ENCODE results near the gene MALSU1.

The MALSU1 gene

DNA sequence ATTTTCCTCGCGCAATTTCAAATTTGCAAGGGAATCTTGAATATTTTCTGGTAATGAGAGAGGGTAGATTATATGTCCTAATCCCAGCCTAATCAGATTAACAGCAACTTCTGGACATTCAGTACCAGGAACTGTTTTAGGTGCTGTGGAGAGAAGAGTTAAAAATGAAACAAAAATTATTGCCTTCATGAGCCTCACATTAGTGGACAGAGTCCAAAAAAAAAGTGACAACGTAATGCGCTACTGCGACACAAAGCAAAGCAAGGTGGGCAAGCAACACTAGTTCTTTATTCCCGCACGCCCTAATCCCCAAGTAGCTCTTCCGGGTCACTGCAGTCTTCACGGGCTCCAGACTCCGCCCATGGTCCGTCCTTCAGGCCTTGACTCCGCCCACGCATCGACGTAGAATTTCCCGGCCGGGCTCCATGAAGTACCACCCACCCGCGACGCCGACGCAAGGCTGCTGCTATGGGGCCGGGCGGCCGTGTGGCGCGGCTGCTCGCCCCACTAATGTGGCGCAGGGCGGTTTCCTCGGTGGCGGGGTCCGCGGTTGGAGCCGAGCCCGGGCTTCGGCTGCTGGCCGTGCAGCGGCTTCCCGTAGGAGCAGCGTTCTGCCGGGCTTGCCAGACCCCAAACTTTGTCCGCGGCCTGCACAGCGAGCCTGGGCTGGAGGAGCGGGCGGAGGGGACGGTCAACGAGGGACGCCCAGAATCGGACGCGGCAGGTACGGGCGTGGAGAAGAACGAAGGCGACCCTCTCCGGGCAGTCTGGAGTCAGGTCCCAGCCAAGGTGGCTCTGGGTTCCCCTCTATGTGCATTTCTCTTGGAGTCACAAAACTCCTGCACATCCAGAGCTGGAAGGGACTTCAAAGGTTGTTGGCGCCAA is at the start of gene MALSU1:
MALSU1 (plus strand) TSS at position 455 of the 885 bp plus-strand sequence; CDS start at position 469, 14 bp downstream.
- peak within 1 kb of the TSS; percentile 93 for H3K27ac ChIP-seq
- peak; percentile 97 for DNase-seq
- peak within 1 kb of the TSS; percentile 97 for H3K4me3 ChIP-seq (ENCODE audit: low read depth, low read length)
- H3K36me3 ChIP-seq, result peaks cover 40% of the 10 kb centered on the region
- no peaks in the 10 kb centered on the region for H3K27me3 ChIP-seq (ENCODE audit: insufficient read depth, low read depth, severe bottlenecking)
- TF ChIP-seq, protein P1, sequence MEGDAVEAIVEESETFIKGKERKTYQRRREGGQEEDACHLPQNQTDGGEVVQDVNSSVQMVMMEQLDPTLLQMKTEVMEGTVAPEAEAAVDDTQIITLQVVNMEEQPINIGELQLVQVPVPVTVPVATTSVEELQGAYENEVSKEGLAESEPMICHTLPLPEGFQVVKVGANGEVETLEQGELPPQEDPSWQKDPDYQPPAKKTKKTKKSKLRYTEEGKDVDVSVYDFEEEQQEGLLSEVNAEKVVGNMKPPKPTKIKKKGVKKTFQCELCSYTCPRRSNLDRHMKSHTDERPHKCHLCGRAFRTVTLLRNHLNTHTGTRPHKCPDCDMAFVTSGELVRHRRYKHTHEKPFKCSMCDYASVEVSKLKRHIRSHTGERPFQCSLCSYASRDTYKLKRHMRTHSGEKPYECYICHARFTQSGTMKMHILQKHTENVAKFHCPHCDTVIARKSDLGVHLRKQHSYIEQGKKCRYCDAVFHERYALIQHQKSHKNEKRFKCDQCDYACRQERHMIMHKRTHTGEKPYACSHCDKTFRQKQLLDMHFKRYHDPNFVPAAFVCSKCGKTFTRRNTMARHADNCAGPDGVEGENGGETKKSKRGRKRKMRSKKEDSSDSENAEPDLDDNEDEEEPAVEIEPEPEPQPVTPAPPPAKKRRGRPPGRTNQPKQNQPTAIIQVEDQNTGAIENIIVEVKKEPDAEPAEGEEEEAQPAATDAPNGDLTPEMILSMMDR (IDR thresholded peaks at IDR 0.05; ENCODE audit: low read depth, low read length), result no peak
- H3K9me3 ChIP-seq (ENCODE audit: severe bottlenecking), result no peaks in the 10 kb centered on the region

DNA sequence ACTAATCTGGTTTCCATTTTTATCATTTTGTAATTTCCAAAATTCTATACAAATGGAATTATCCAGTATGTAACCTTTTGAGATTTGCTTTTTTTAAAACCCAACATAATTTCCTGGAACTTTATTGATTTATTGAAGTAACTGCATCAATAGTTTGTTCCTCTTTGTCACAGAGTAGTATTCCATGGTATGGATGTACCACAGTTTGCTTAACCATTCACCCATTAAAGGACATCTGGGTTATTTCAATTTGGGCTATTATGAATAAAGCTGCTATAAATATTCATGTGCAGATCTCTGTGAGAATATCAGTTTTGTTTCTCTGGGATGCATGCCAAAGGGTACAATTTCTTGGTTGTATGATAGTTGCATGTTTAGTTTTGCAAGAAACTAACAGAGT is 49.7 kb upstream of the MALSU1 start:
- H3K27ac ChIP-seq, result no peak overlapping the region
- H3K27me3 ChIP-seq (ENCODE audit: insufficient read depth, low read depth, severe bottlenecking), result no peaks in the 10 kb centered on the region
- TF ChIP-seq, protein P1 (IDR thresholded peaks at IDR 0.05; ENCODE audit: low read depth, low read length), result no peak
- no peaks in the 10 kb centered on the region for H3K9me3 ChIP-seq (ENCODE audit: severe bottlenecking)
- H3K36me3 ChIP-seq, result no peaks in the 10 kb centered on the region
- no peak for DNase-seq
- no peak overlapping the region for H3K4me3 ChIP-seq (ENCODE audit: low read depth, low read length)

DNA sequence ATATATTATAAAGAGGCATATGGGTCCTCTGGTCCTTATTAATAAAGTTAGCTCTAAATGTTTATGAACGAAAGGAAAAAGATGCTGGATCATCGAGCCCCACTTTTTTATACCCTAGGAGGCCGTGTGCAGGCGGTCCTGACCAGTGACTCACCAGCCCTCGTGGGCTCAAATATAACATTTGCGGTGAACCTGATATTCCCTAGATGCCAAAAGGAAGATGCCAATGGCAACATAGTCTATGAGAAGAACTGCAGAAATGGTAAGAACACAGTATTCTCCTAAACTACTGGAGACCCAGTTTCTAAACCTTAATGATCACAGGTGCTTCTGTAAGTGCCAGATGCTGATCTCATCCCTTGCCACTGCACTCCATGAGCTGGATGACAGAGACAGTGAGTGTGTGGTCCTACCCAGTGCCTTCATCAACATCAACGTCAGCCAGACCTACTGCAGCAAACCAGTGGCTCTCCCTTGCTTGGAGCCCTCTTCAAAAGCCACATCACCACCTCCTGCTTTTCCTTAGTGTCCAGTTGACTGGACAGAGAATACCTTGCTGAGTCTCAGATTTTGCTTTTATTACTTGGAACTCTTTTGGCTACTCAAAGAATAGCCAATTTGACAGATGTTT is 45.0 kb upstream of the MALSU1 start:
- Histone ChIP-seq H3K36me3 (no peaks in the 10 kb centered on the region), H3K4me3 (ENCODE audit: low read depth, low read length) (no peak overlapping the region), H3K27me3 (ENCODE audit: insufficient read depth, low read depth, severe bottlenecking) (no peaks in the 10 kb centered on the region), H3K9me3 (ENCODE audit: severe bottlenecking) (no peaks in the 10 kb centered on the region), H3K27ac (no peak overlapping the region)
- TF ChIP-seq, protein P1 (IDR thresholded peaks at IDR 0.05; ENCODE audit: low read depth, low read length), result no peak
- no peak for DNase-seq

DNA sequence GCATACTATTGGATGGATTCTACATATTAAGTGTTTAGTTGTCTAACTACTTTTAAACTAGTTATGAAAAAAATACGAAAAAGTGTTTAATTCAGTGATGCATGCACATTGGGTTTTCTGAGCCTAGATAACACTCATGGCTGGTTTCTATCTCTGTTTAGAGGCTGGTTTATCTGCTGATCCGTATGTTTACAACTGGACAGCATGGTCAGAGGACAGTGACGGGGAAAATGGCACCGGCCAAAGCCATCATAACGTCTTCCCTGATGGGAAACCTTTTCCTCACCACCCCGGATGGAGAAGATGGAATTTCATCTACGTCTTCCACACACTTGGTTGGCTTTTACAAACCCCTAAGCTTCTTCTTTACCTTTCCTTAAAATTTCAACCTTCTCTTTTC is 42.4 kb upstream of the MALSU1 start:
- H3K4me3 ChIP-seq (ENCODE audit: low read depth, low read length), result no peak overlapping the region
- H3K9me3 ChIP-seq (ENCODE audit: severe bottlenecking), result no peaks in the 10 kb centered on the region
- H3K27me3 ChIP-seq (ENCODE audit: insufficient read depth, low read depth, severe bottlenecking), result no peaks in the 10 kb centered on the region
- no peak for DNase-seq
- H3K36me3 ChIP-seq, result no peaks in the 10 kb centered on the region
- TF ChIP-seq, protein P1 (IDR thresholded peaks at IDR 0.05; ENCODE audit: low read depth, low read length), result no peak
- no peak overlapping the region for H3K27ac ChIP-seq

DNA sequence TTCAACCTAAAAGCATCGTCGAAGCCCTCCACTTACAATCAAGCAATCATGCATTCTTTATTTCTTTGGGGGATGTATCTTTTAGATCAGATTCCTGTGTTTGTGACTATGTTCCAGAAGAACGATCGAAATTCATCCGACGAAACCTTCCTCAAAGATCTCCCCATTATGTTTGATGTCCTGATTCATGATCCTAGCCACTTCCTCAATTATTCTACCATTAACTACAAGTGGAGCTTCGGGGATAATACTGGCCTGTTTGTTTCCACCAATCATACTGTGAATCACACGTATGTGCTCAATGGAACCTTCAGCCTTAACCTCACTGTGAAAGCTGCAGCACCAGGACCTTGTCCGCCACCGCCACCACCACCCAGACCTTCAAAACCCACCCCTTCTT is 38.8 kb upstream of the MALSU1 start:
- H3K36me3 ChIP-seq, result no peaks in the 10 kb centered on the region
- H3K4me3 ChIP-seq (ENCODE audit: low read depth, low read length), result no peak overlapping the region
- H3K27me3 ChIP-seq (ENCODE audit: insufficient read depth, low read depth, severe bottlenecking), result no peaks in the 10 kb centered on the region
- H3K9me3 ChIP-seq (ENCODE audit: severe bottlenecking), result no peaks in the 10 kb centered on the region
- no peak overlapping the region for H3K27ac ChIP-seq
- TF ChIP-seq, protein P1 (IDR thresholded peaks at IDR 0.05; ENCODE audit: low read depth, low read length), result no peak
- no peak for DNase-seq
